Neural cell (in vitro differentiated cells): ENCODE data around the gene IER5L. TPM values are rescaled to one million over a fixed set of nuclear protein-coding genes. Genes with fewer than 3 reads are reported as not detected.

Experiments
- H2AFZ ChIP-seq: fragments of 200-600, 300-800 bp; sonication (generic), shearing (Covaris generic); 2 replicates; pipeline ENCODE4 v1.6.0; 2014; ENCODE audit warnings: low read depth, mild to moderate bottlenecking, antibody characterized with exemption, low read length, moderate library complexity
- H3F3A ChIP-seq: fragments of 200-600 bp; shearing (Covaris generic); 2 replicates; pipeline ENCODE4 v1.6.1; 2016; ENCODE audit warnings: mild to moderate bottlenecking, moderate library complexity, mixed read lengths, antibody characterized with exemption, low read length; ENCODE audit not compliant: insufficient read depth, poor library complexity, severe bottlenecking
- H3K27ac ChIP-seq: fragments of 200-600, 300-800 bp; sonication (generic), shearing (Covaris generic); 2 replicates; pipeline ENCODE4 v1.5.1; 2014; ENCODE audit warnings: mild to moderate bottlenecking, low read length, moderate library complexity
- H3K27me3 ChIP-seq: fragments of 300-800, 200-600 bp; sonication (generic), shearing (Covaris generic); 2 replicates; pipeline ENCODE4 v1.6.0; 2014; ENCODE audit warnings: mild to moderate bottlenecking, low read depth, low read length, moderate library complexity; ENCODE audit not compliant: insufficient read depth
- H3K36me3 ChIP-seq: fragments of 300-800, 200-600 bp; sonication (generic), shearing (Covaris generic); 2 replicates; pipeline ENCODE4 v1.5.1; 2014; ENCODE audit warnings: mild to moderate bottlenecking, antibody characterized with exemption, low read length, moderate library complexity; ENCODE audit not compliant: insufficient read depth
- H3K4me2 ChIP-seq: fragments of 300-800, 200-600 bp; sonication (generic), shearing (Covaris generic); 2 replicates; pipeline ENCODE4 v1.6.0; 2014; ENCODE audit warnings: mild to moderate bottlenecking, low read length
- H3K4me3 ChIP-seq: fragments of 300-800, 200-600 bp; sonication (generic), shearing (Covaris generic); 2 replicates; pipeline ENCODE4 v1.5.1; 2014; ENCODE audit warnings: mild to moderate bottlenecking, low read length, moderate library complexity
- H3K79me2 ChIP-seq: fragments of 200-600 bp; shearing (Covaris generic); replicated peaks from 2 replicates; pipeline ENCODE4 v1.6.0; 2014; ENCODE audit warnings: mild to moderate bottlenecking, low read length, moderate library complexity; ENCODE audit not compliant: insufficient read depth
- H3K9ac ChIP-seq: fragments of 300-800, 200-600 bp; sonication (generic), shearing (Covaris generic); 2 replicates; pipeline ENCODE4 v1.6.1; 2016; ENCODE audit warnings: mild to moderate bottlenecking, low read length, mixed read lengths
- H3K9me2 ChIP-seq: fragments of 200-600 bp; shearing (Covaris generic); 2 replicates; pipeline ENCODE4 v1.6.1; 2016; ENCODE audit warnings: mild to moderate bottlenecking, low read length, mixed read lengths; ENCODE audit not compliant: insufficient read depth
- H3K9me3 ChIP-seq: fragments of 200-600, 300-800 bp; sonication (generic), shearing (Covaris generic); 2 replicates; pipeline ENCODE4 v1.6.1; 2016; ENCODE audit warnings: mild to moderate bottlenecking, mixed run types, low read length, moderate library complexity, mixed read lengths
- H4K20me1 ChIP-seq: fragments of 200-600 bp; shearing (Covaris generic); 2 replicates; pipeline ENCODE4 v1.6.1; 2016; ENCODE audit warnings: mild to moderate bottlenecking, mixed run types; ENCODE audit not compliant: insufficient read depth
- CTCF ChIP-seq: fragments of 450-650 bp; IDR thresholded peaks from 2 replicates; pipeline ENCODE4 v1.5.1; 2014; ENCODE audit warnings: antibody characterized with exemption, mild to moderate bottlenecking, moderate library complexity; ENCODE audit not compliant: poor library complexity, severe bottlenecking
- EP300 ChIP-seq: fragments of 450-650 bp; conservative IDR thresholded peaks from 2 replicates; pipeline ENCODE4 v1.6.1; 2014; ENCODE audit warnings: antibody characterized with exemption, mild to moderate bottlenecking, moderate library complexity; ENCODE audit not compliant: poor library complexity, severe bottlenecking
- EZH2 ChIP-seq: fragments of 200-600, 300-800 bp; shearing (Covaris generic), sonication (generic); IDR thresholded peaks from 2 replicates; pipeline ENCODE4 v1.6.1; 2014; ENCODE audit warnings: antibody characterized with exemption, low read length, borderline replicate concordance, mild to moderate bottlenecking; ENCODE audit not compliant: insufficient read depth, poor library complexity, severe bottlenecking
- MXI1 ChIP-seq: fragments of 450-650 bp; conservative IDR thresholded peaks from 2 replicates; pipeline ENCODE4 v1.6.1; 2014; ENCODE audit warnings: antibody characterized with exemption, mild to moderate bottlenecking; ENCODE audit not compliant: poor library complexity, severe bottlenecking
- POLR2AphosphoS5 ChIP-seq: IDR thresholded peaks from 2 replicates; pipeline ENCODE4 v1.6.1; 2012
- RAD21 ChIP-seq: fragments of 450-650 bp; conservative IDR thresholded peaks from 2 replicates; pipeline ENCODE4 v1.6.1; 2014; ENCODE audit warnings: antibody characterized with exemption, mild to moderate bottlenecking, moderate library complexity
- REST ChIP-seq: IDR thresholded peaks from 2 replicates; pipeline ENCODE4 v1.6.1; 2012; ENCODE audit warnings: borderline replicate concordance
- SMC3 ChIP-seq: fragments of 450-650 bp; conservative IDR thresholded peaks from 2 replicates; pipeline ENCODE4 v1.6.1; 2014; ENCODE audit warnings: antibody characterized with exemption, mild to moderate bottlenecking, moderate library complexity; ENCODE audit not compliant: poor library complexity
- TAF1 ChIP-seq: IDR thresholded peaks from 2 replicates; pipeline ENCODE4 v1.6.1; 2012; ENCODE audit warnings: low read depth
- polyA plus RNA-seq: library from polyadenylated mRNA; depleted of rRNA; stranded (reverse); fragments of >200 nt; gene quantifications from 2 replicates; pipeline ENCODE4 v1.2.3, GENCODE V29; 2014

Gene IER5L
- polyA plus RNA-seq, 1 donor from 2014 or later: 20.8 TPM

- Histone ChIP-seq H4K20me1 (no peaks in the 10 kb centered on the region), H3K4me2 (no peak overlapping the region), H3K27ac (no peak overlapping the region), H3K36me3 (no peaks in the 10 kb centered on the region), H3K9me3 (no peaks in the 10 kb centered on the region), H2AFZ (no peak overlapping the region), H3K4me3 (no peak overlapping the region), H3K9me2 (no peaks in the 10 kb centered on the region), H3K27me3 (no peaks in the 10 kb centered on the region), H3K9ac (no peak overlapping the region), H3K79me2 (no peaks in the 10 kb centered on the region), H3F3A (no peaks in the 10 kb centered on the region)
- TF ChIP-seq EZH2: no peak
- TF ChIP-seq SMC3: no peak
- TF ChIP-seq MXI1: no peak
- TF ChIP-seq TAF1: no peak
- TF ChIP-seq REST: no peak
- no peak for TF ChIP-seq EP300
- TF ChIP-seq RAD21: no peak
- no peak for TF ChIP-seq POLR2AphosphoS5
- no peak for TF ChIP-seq CTCF
These were observed 29.4 kb downstream of the IER5L start for GRCh38 chr9:129148463-129149204.

- Histone ChIP-seq H3K4me3 (no peak overlapping the region), H3K9me3 (no peaks in the 10 kb centered on the region), H4K20me1 (no peaks in the 10 kb centered on the region), H3K4me2 (no peak overlapping the region), H3K27me3 (no peaks in the 10 kb centered on the region), H2AFZ (no peak overlapping the region), H3K79me2 (no peaks in the 10 kb centered on the region), H3K9ac (no peak overlapping the region), H3K36me3 (no peaks in the 10 kb centered on the region), H3F3A (no peaks in the 10 kb centered on the region), H3K9me2 (no peaks in the 10 kb centered on the region), H3K27ac (no peak overlapping the region)
- TF ChIP-seq EZH2 (no peak), POLR2AphosphoS5 (no peak), CTCF (no peak), TAF1 (no peak), MXI1 (no peak), SMC3 (no peak), RAD21 (no peak), EP300 (no peak), REST (no peak)
These were observed 31.6 kb downstream of the IER5L start for GRCh38 chr9:129146441-129146941.
